Panc1 (cell line): Measurements from ENCODE around the gene KDM2B.

Source experiments
- POLR2AphosphoS5 ChIP-seq: IDR thresholded peaks from 2 replicates; pipeline ENCODE4 v1.6.1; 2012; ENCODE audit warnings: mild to moderate bottlenecking, low read depth, low read length, moderate library complexity
- TCF7L2 ChIP-seq: IDR thresholded peaks from 2 replicates; pipeline ENCODE4 v1.6.1; 2011; ENCODE audit warnings: mild to moderate bottlenecking, low read depth, low read length, inconsistent platforms
- TF ChIP-seq, protein P1 (sequence below): fragments of 450-650 bp; IDR thresholded peaks from 2 replicates; pipeline ENCODE4 v1.5.1; 2017; ENCODE audit warnings: mild to moderate bottlenecking
- TF ChIP-seq, protein P2 (sequence below), 2 experiments: IDR thresholded peaks; 2 replicates each; pipeline ENCODE4 v1.6.1; 2011 to 2012; ENCODE audit warnings: low read depth in 2 of 2, control low read depth in 1 of 2, low read length in 1 of 2, mild to moderate bottlenecking in 1 of 2, moderate library complexity in 1 of 2; ENCODE audit not compliant: insufficient read depth in 1 of 2

DNA sequence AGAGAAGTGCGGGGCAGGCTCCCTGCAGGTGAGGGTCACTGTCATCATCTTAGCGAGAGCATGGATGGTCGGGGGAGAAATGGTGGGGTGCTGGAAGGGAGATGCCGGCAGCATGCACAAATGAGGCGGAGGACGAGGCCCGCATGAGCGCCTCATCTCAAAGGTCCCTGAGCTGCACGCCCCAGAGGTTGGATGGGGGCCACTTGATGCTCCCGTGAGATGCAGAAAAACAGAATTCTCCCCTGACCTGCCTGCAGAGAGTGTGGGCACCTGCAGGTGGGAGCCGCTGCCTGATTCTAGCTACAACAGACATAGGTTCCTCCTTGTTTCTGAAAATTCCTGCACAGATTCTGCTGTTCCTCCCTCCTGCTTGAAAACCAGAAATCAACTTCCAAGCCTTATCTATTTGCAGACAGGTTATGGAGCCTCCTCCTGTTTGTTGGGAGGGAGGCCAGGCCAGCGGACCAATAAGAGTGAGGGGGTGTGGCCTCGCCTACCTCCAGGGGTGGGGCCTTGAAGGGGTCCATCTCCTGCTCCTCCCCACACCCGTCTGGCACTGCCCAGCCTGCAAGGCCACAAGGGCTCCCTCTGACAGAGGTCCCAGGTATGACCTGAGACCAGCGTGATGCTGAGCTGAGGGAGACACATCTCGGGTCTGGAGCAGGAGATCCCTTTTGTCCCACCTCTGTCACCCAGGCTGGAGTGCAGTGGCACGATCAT lies 67.2 kb downstream of the KDM2B start:
- TF ChIP-seq, protein P1, sequence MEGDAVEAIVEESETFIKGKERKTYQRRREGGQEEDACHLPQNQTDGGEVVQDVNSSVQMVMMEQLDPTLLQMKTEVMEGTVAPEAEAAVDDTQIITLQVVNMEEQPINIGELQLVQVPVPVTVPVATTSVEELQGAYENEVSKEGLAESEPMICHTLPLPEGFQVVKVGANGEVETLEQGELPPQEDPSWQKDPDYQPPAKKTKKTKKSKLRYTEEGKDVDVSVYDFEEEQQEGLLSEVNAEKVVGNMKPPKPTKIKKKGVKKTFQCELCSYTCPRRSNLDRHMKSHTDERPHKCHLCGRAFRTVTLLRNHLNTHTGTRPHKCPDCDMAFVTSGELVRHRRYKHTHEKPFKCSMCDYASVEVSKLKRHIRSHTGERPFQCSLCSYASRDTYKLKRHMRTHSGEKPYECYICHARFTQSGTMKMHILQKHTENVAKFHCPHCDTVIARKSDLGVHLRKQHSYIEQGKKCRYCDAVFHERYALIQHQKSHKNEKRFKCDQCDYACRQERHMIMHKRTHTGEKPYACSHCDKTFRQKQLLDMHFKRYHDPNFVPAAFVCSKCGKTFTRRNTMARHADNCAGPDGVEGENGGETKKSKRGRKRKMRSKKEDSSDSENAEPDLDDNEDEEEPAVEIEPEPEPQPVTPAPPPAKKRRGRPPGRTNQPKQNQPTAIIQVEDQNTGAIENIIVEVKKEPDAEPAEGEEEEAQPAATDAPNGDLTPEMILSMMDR: no peak
- TF ChIP-seq TCF7L2 (no peak), POLR2AphosphoS5 (no peak)
- TF ChIP-seq, protein P2, sequence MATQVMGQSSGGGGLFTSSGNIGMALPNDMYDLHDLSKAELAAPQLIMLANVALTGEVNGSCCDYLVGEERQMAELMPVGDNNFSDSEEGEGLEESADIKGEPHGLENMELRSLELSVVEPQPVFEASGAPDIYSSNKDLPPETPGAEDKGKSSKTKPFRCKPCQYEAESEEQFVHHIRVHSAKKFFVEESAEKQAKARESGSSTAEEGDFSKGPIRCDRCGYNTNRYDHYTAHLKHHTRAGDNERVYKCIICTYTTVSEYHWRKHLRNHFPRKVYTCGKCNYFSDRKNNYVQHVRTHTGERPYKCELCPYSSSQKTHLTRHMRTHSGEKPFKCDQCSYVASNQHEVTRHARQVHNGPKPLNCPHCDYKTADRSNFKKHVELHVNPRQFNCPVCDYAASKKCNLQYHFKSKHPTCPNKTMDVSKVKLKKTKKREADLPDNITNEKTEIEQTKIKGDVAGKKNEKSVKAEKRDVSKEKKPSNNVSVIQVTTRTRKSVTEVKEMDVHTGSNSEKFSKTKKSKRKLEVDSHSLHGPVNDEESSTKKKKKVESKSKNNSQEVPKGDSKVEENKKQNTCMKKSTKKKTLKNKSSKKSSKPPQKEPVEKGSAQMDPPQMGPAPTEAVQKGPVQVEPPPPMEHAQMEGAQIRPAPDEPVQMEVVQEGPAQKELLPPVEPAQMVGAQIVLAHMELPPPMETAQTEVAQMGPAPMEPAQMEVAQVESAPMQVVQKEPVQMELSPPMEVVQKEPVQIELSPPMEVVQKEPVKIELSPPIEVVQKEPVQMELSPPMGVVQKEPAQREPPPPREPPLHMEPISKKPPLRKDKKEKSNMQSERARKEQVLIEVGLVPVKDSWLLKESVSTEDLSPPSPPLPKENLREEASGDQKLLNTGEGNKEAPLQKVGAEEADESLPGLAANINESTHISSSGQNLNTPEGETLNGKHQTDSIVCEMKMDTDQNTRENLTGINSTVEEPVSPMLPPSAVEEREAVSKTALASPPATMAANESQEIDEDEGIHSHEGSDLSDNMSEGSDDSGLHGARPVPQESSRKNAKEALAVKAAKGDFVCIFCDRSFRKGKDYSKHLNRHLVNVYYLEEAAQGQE (IDR thresholded peaks at IDR 0.05; ENCODE audit: insufficient read depth in 1 of 2, low read depth in 2 of 2, low read length in 1 of 2): no peak
